NCI-H187 (cell line): ENCODE data around the gene ANKRD36C.
"Not testable (repeated sequence)": the region's sequence is repeated elsewhere in the genome, so short reads cannot be mapped to it uniquely, and the experiment has no call there.

ENCODE experiments used
- DNase-seq, 2 experiments: peaks; one replicate each; lab custom pipeline; 2025; lab: John Stamatoyannopoulos, UW

Gene ANKRD36C

GRCh38 chr2:96006248-96006647 lies 14.6 kb upstream of the ANKRD36C start:
- DNase-seq = not testable (repeated sequence)

- DNase-seq = not testable (repeated sequence)
Observed at GRCh38 chr2:95992520-95993272, 1.1 kb upstream of the ANKRD36C start.

DNA sequence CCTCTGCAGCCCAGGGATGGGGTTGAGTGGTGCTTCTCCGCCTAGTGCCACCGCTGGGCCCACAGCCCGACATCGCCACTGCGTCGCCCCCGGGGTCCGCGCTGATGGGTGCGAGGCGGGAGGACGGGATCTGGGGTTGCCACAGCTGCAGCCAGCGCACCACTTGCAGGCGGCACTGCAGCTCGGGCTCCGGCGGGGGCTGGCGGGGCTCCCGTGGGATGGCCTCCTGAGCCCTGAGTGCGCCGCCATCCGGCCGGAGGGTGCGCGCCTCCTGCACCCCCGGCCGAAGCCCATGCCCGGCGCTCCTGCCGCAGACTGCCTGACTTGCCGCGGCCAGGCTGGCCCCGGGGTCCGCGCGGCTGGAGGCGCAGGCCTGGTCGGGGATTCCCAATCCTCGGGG lies 478 bp upstream of the ANKRD36C start:
- not testable (repeated sequence) for DNase-seq

- not testable (repeated sequence) for DNase-seq
Observed at GRCh38 chr2:95990884-95991283, 740 bp downstream of the ANKRD36C start.

DNA sequence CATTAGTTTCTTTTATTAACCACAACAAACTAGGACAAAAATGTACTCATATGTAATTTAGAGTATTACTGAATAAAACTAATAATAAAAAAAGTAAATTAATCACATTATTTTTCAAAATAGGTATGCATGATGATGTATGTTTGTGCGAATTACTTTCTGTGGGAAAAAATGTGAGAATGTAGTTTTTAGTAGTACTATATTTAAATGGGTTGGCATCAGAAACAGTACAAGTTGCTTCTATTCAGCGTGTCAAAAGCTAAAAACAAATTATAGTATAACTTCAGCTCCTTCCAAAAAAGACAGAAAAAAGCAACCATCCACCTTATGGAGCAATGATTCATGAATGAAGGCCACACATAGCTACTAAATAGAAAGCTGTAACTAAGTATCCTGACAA lies 40.0 kb downstream of the ANKRD36C start:
- DNase-seq = not testable (repeated sequence)

DNA sequence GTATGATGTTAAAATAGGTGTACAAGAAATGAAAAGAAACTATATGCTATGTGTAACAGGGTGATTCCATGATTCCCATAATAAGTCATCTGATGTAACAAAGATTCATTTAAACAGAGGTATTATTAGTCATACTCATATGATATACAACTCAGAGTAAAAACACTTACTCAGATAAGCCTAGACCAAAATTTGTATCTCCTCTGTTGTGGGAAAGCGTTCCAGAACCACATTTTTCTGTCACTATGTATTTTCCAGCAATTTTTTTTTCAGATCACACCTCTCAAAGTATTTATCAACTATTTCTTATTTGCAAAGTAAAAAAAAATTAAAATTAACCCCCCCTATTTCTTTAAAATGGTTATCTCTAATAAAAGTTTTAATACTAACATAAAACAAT lies 43.6 kb downstream of the ANKRD36C start:
- DNase-seq = not testable (repeated sequence)

DNA sequence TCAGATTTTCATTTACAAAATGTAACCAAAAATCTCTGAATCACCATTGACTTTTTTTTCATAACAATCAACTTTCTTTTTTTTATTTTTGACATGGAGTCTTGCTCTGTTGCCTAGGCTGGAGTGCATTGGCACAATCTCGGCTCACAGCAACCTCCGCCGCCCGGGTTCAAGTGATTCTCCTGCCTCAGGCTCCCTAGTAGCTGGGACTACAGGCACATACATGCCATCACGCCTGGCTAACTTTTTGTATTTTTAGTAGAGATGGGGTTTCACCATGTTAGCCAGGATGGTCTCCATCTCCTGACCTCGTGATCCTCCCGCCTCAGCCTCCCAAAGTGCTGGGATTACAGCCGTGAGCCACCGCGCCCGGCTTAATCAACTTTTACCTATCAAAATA lies 51.7 kb downstream of the ANKRD36C start:
- DNase-seq = not testable (repeated sequence)

DNA sequence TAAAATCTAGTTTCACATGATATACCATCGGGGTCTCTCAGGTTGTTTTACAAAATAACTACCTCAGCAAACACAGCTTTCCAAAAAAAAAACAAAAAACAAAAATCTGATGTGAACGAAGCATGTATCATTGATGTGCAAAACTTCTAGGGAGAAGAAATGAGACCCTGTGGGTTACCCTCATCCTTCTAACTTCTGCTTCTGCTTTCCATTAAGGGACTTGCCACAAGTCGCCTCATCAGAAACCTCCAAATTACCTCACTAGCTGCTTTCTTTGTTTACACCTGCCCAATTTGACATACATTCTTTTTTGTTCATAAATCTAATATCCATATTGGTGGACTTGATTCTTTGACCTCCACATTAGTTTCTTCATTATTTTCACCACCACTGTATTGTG lies 60.9 kb downstream of the ANKRD36C start:
- not testable (repeated sequence) for DNase-seq

DNA sequence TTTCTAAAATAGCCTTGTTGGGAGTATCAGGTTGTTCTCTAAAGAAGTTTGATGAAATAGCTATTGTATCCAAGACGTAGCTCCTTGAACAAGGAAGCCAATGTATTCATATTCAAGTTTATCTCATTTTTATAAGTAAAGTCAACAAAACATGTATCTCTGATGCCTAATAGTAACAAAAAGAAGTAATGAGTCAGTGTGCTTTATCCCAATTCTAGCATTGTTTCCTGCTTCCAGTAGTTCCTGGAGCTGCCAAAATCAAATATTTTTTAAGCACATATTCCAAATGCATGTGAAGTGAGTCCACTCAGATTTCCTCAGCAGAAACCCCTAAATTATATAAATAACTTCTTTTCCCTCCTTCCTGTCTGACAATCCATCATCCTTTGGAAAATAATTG lies 74.6 kb downstream of the ANKRD36C start:
- not testable (repeated sequence) for DNase-seq

GRCh38 chr2:95915131-95915530 lies 76.5 kb downstream of the ANKRD36C start:
- DNase-seq = not testable (repeated sequence)

DNA sequence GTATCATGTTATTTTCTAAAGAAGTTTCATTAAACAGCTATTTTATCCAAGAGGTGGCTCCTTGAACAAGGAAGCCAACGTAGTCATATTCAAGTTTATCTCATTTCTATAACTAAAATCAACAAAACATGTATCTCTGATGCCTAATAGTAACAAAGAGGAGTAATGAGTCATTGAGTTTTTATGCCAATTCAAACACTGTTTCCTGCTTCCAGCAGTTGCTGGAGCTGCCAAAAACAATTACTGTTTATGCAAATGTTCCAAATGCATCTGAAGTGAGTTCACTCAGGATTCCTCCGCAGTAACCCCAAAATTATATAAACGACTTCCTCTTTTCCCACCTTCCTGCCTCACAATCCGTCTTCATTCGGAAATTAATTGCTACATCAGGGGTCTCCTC lies 80.2 kb downstream of the ANKRD36C start:
- DNase-seq = not testable (repeated sequence)

- not testable (repeated sequence) for DNase-seq
Observed at GRCh38 chr2:95894443-95894842, 97.2 kb downstream of the ANKRD36C start.

- DNase-seq = not testable (repeated sequence)
Observed at GRCh38 chr2:95867929-95868328, 123.7 kb downstream of the ANKRD36C start.

DNA sequence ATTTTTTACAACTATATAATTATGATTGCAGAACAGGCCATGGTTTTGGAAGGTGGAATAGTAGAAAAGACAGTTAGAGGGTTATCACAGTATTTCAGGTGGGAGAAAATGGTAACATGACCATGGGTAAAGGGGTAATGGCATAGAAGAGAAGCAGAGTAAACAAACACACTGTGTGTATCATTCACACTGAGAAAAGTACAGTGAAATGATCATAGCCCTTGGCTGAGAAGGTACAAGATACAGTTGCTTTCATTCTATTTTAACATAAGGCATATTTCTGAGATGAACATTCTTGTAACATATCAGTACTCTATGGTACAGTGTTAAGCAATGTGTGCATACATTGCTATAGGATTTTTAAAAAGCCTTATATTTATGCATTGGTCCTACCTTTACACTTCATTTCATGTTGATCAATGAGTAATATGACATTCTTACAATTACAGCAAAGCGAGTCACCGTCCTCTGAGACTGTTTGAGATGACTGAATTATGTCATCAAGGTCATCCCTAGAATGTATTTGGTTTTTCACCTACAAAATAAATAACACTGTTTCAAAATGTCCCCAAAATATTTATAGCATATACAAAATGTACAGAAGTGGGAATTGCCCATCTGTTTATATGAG lies 124.5 kb downstream of the ANKRD36C start:
- not testable (repeated sequence) for DNase-seq

GRCh38 chr2:95862121-95862520 lies 129.5 kb downstream of the ANKRD36C start:
- not testable (repeated sequence) for DNase-seq

- no peak for DNase-seq
Observed at GRCh38 chr2:95836151-95836550, 155.5 kb downstream of the ANKRD36C start.

DNA sequence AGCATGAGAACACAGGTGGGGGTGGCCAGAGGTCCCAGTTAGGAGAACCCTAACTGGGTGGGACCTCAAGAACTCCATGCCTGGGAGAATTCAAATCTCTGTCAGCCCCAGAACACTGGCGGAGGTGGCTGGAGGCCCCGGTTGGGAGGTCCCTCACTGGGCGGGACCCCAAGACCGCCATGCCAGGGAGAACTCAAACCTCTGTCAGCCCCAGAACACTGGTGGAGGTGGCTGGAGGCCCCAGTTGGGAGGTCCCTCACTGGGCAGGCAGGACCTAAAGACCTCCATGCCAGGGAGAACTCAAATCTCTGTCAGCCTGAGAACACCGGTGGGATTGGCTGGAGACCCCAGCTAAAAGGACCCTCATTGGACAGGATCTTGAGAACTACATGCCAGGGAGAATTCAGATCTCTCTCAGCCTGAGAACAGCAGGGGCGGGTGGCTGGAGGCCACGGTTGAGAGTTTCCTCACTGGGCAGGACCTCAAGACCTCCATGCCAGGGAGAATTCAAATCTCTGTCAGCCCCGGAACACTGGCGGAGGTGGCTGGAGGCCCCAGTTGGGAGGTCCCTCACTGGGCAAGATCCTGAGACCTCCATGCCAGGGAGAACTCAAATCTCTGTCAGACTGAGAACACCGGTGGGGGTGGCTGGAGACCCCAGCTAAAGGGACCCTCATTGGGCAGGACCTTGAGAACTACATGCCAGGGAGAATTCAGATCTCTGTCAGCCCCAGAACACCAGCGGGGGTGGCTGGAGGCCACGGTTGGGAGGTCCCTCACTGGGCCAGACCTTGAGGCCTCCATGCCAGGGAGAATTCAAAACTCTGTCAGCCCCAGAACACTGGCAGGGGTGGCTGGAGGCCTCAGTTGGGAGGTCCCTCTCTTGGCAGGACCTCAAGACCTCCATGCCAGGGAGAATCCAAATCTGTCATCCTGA lies 157.3 kb downstream of the ANKRD36C start:
- DNase-seq = not testable (repeated sequence)

GRCh38 chr2:95824218-95824617 lies 167.4 kb downstream of the ANKRD36C start:
- DNase-seq = not testable (repeated sequence)

DNA sequence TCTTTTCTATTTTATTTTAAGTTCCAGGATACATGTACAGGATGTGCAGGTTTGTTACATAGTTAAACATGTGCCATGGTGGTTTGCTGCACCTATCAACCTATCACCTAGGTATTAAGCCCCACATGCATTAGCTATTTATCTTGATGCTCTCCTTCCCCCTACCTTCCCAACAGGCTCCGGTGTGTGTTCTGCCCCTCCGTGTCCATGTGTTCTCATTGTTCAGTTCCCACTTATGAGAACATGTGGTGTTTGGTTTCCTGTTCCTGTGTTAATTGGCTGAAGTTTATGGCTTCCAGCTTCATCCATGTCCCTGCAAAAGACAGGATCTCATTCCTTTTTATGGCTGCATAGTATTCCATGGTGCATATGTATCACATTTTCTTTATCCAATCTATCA lies 174.1 kb downstream of the ANKRD36C start:
- not testable (repeated sequence) for DNase-seq

DNA sequence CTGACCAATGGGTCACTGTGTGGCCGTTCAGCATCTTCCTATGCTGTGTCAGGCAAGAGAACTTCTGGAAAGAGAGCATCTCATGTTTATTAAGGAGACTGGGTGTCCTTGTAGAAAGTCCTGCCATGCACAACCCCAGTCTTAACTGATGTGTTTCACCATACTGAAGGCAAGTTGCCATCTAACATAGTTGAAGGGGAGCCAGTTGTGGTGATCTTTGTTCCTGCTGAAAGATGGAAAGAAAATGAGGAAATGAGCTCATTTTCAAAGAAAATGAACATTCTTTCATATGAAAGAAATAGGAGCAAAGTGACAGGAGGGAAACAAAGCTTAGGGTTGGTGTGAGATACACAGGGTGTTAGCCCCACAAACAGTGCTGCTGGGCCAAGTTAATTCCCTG lies 178.3 kb downstream of the ANKRD36C start:
- not testable (repeated sequence) for DNase-seq

DNA sequence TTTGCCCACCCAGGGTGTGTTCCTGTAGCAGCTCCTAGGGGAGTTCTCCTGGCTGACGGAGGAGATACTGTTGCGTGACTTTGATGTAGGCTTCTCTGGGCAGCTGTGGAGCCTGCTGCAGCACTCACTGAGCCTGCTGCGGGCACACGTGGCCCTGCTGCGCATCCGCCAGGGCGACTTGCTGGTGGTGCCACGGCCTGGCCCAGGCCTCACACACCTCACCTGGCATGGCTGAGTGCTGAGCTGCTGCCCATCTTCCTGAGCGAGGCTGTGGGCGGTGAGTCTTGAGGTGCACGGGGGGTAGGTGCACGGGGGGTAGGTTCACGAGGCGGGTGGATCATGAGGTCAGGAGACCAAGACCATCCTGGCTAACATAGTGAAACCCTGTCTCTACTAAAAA lies 191.7 kb downstream of the ANKRD36C start:
- no peak for DNase-seq
